ENCODE measurements around the gene LSAMP. TPM values are rescaled to one million over a fixed set of nuclear protein-coding genes. Genes with fewer than 3 reads are reported as not detected.

LSAMP gene
- total RNA-seq, 1 experiment from 2014 or later: 0.90 TPM

DNA sequence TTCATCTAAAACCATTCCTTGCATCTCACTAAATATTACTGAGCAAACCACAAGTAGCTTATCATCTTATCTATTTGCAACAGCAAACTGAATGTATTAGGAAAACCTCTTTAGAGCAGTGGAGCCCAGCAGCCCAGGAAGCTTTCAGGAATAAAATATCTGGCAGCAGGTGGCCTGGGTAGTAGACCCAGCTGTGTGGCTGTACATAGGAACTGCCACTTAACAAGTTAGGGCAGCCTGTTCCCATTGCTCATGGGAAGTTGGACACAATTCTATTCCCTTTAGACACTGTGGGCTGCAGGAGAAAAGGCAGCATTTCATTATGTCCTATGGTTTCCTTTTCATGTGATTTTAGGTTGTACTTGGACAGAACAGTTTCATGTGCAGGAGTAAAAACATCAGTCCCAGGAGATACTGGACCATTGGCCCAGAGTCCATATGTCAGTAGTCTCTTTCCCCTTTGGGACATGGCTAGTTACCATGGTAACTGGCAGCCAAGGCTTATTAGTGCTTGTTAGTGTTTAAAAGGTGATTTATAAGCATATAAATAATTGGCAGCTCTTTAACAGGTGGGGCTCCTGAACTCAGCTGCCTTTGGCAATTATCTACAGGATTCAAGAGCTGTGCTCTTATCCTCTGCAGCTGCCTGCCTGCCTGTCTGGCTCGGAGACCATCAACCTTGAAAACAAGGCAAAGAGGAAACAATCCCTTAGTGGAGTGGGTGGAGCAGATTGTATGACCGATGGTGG is 28.9 kb upstream of the LSAMP start:
- Histone ChIP-seq H2BK5ac (ENCODE audit: insufficient read length, low read length) (no peak overlapping the region), H3K27ac (ENCODE audit: insufficient read length, low read depth, low read length) (no peak overlapping the region), H4K8ac (replicated peaks; ENCODE audit: insufficient read length, low read depth, low read length) (no peak overlapping the region), H4K5ac (ENCODE audit: insufficient read length, low read depth, low read length) (no peak overlapping the region), H3T11ph (ENCODE audit: low read length) (no peak overlapping the region), H4K91ac (ENCODE audit: insufficient read length, low read depth, low read length) (no peak overlapping the region), H2AFZ (ENCODE audit: low read length) (no peak overlapping the region), H3K4ac (ENCODE audit: low read depth, low read length) (no peak overlapping the region), H3K18ac (ENCODE audit: insufficient read length, low read depth, low read length) (no peak overlapping the region), H3K9me3 (ENCODE audit: control insufficient read depth, low read depth, low read length) (no peaks in the 10 kb centered on the region), H4K20me1 (ENCODE audit: control insufficient read depth, insufficient read depth, insufficient read length) (no peaks in the 10 kb centered on the region), H3K79me2 (ENCODE audit: insufficient read depth, low read length) (no peaks in the 10 kb centered on the region), H3K23ac (ENCODE audit: insufficient read length, low read depth, low read length) (no peak overlapping the region), H3K9ac (ENCODE audit: extremely low read depth, insufficient read length, low read length) (no peak overlapping the region), H2BK12ac (ENCODE audit: insufficient read length, low read depth, low read length) (no peak overlapping the region), H3K23me2 (ENCODE audit: insufficient read length, low read depth, low read length, poor library complexity, severe bottlenecking) (no peaks in the 10 kb centered on the region), H3K27me3 (ENCODE audit: insufficient read depth, low read length) (no peaks in the 10 kb centered on the region), H3K79me1 (ENCODE audit: insufficient read depth, low read depth, low read length, poor library complexity, severe bottlenecking) (no peaks in the 10 kb centered on the region), H2BK15ac (ENCODE audit: low read depth, low read length) (no peak overlapping the region), H3K56ac (ENCODE audit: insufficient read length, low read depth, low read length) (no peak overlapping the region), H2AK5ac (ENCODE audit: insufficient read length, low read length) (no peak overlapping the region), H2BK120ac (ENCODE audit: low read depth, low read length, poor library complexity, severe bottlenecking) (no peak overlapping the region), H3K4me1 (ENCODE audit: insufficient read depth, low read length) (no peaks in the 10 kb centered on the region; the same call in 1 of the 2 replicates), H3K4me2 (ENCODE audit: insufficient read depth, insufficient read length, low read length) (no peak overlapping the region), H3K14ac (ENCODE audit: insufficient read depth, low read length) (no peak overlapping the region), H2BK20ac (ENCODE audit: low read depth, low read length, poor library complexity, severe bottlenecking) (no peak overlapping the region)
- TF ChIP-seq, protein P1, sequence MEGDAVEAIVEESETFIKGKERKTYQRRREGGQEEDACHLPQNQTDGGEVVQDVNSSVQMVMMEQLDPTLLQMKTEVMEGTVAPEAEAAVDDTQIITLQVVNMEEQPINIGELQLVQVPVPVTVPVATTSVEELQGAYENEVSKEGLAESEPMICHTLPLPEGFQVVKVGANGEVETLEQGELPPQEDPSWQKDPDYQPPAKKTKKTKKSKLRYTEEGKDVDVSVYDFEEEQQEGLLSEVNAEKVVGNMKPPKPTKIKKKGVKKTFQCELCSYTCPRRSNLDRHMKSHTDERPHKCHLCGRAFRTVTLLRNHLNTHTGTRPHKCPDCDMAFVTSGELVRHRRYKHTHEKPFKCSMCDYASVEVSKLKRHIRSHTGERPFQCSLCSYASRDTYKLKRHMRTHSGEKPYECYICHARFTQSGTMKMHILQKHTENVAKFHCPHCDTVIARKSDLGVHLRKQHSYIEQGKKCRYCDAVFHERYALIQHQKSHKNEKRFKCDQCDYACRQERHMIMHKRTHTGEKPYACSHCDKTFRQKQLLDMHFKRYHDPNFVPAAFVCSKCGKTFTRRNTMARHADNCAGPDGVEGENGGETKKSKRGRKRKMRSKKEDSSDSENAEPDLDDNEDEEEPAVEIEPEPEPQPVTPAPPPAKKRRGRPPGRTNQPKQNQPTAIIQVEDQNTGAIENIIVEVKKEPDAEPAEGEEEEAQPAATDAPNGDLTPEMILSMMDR (conservative IDR thresholded peaks at IDR 0.05): no peak
- Mint-ChIP-seq H3K27ac (no peak overlapping the region), H3K9me3 (peaks cover 13 to 17% of the 10 kb centered on the region in 2 experiments), H3K4me3 (no peak overlapping the region), H3K36me3 (ENCODE audit: insufficient read depth in 1 of 3, low read depth in 3 of 3) (peaks cover 3 to 18% (median 11%) of the 10 kb centered on the region in 3 experiments), H3K27me3 (ENCODE audit: low read depth) (no peaks in the 10 kb centered on the region; the same call in 1 of the 2 replicates), H3K4me1 (0 out of 4 replicates have a peak, but pooled peaks cover 0 to 3% of the 10 kb centered on the region in 2 experiments)
- no peak for DNase-seq
- WGBS (ENCODE audit: extremely low coverage, insufficient read length, low lambda C conversion rate): no CpG with 5 or more reads among the region's 2 CpGs
